Endothelial cell of umbilical vein (primary cell): ENCODE data around the gene COL7A1. TPM values are rescaled to one million over a fixed set of nuclear protein-coding genes. Genes with fewer than 3 reads are reported as not detected.

Experiments used
- BruUV-seq: library from RNA; stranded (reverse); fragments of 400-500 nt; replicated peaks from 2 replicates; lab custom pipeline; 2021; lab: Mats Ljungman, UMichigan
- CTCF ChIA-PET: fragments of 300-600, 350-600 bp; sonication (Branson Sonifier 250); formaldehyde crosslinking; loops from one replicate; lab custom pipeline; 2021; ENCODE audit warnings: antibody characterized with exemption, inconsistent platforms; lab: Charles Lee
- POLR2A ChIA-PET: fragments of 300-600, 350-600 bp; sonication (Branson Sonifier 250); formaldehyde crosslinking; loops from one replicate; lab custom pipeline; 2021; ENCODE audit warnings: antibody characterized with exemption, inconsistent platforms; lab: Charles Lee
- DNase-seq: peaks from one replicate; pipeline ENCODE4 v3.0.0-alpha.2; 2011; ENCODE audit warnings: low read depth, low spot score
- FAIRE-seq: peaks from 2 replicates; lab custom pipeline; 2011; peaks lifted over from hg19 to GRCh38; lab: Jason Lieb, UNC
- H2AFZ ChIP-seq: 2 replicates; pipeline ENCODE4 v1.6.0; 2012; ENCODE audit warnings: low read depth, low read length, control low read depth, inconsistent platforms
- H3K27ac ChIP-seq: 2 replicates; pipeline ENCODE4 v1.5.1; 2011; ENCODE audit warnings: low read depth, mild to moderate bottlenecking, control low read depth, low read length, moderate library complexity; ENCODE audit not compliant: insufficient read depth
- H3K27me3 ChIP-seq, 2 experiments: 2 replicates each; pipeline versions ENCODE4 v1.6.0 to v1.6.1; 2011; ENCODE audit warnings: low read length in 2 of 2, mixed read lengths in 1 of 2; ENCODE audit not compliant: control insufficient read depth in 2 of 2, insufficient read depth in 2 of 2
- H3K36me3 ChIP-seq, 2 experiments: 2 replicates in 1 of 2; 3 replicates in 1 of 2; pipeline ENCODE4 v1.5.1; 2011; ENCODE audit warnings: low read length in 2 of 2, mild to moderate bottlenecking in 1 of 2, moderate library complexity in 1 of 2; ENCODE audit not compliant: control insufficient read depth in 2 of 2, insufficient read depth in 2 of 2; ENCODE audit errors: extremely low read depth in 1 of 2
- H3K4me1 ChIP-seq: 3 replicates; pipeline ENCODE4 v1.5.1; 2011; ENCODE audit warnings: mild to moderate bottlenecking, low read length; ENCODE audit not compliant: control insufficient read depth, insufficient read depth; ENCODE audit errors: extremely low read depth
- H3K4me2 ChIP-seq: 2 replicates; pipeline ENCODE4 v1.6.1; 2011; ENCODE audit warnings: low read length, control low read depth, mixed read lengths; ENCODE audit not compliant: insufficient read depth
- H3K4me3 ChIP-seq, 3 experiments: fragments of 200-600 bp in 1 of 3; sonication (generic), shearing (Covaris generic) in 1 of 3; replicated peaks in 1 of 3; 2 replicates each; pipeline ENCODE4 v1.5.1; 2011 to 2016; ENCODE audit warnings: control low read depth in 3 of 3, low read length in 3 of 3, mild to moderate bottlenecking in 2 of 3, inconsistent platforms in 1 of 3, low read depth in 1 of 3, moderate library complexity in 1 of 3; ENCODE audit not compliant: insufficient read depth in 1 of 3
- H3K79me2 ChIP-seq: 2 replicates; pipeline ENCODE4 v1.6.0; 2012; ENCODE audit warnings: low read length, inconsistent platforms; ENCODE audit not compliant: control insufficient read depth, insufficient read depth
- H3K9ac ChIP-seq: replicated peaks from 2 replicates; pipeline ENCODE3; 2011; ENCODE audit warnings: low read length, control low read depth; ENCODE audit not compliant: insufficient read depth; ENCODE audit errors: extremely low read depth
- H3K9me1 ChIP-seq: replicated peaks from 3 replicates; pipeline ENCODE4 v1.6.0; 2011; ENCODE audit warnings: mild to moderate bottlenecking, low read length; ENCODE audit not compliant: control insufficient read depth, insufficient read depth; ENCODE audit errors: extremely low read depth
- H3K9me3 ChIP-seq: replicated peaks from 2 replicates; pipeline ENCODE4 v1.5.1; 2012; ENCODE audit warnings: low read length, inconsistent platforms; ENCODE audit not compliant: control insufficient read depth, insufficient read depth
- H4K20me1 ChIP-seq: replicated peaks from 2 replicates; pipeline ENCODE3; 2011; ENCODE audit warnings: mild to moderate bottlenecking, low read length; ENCODE audit not compliant: control insufficient read depth, insufficient read depth; ENCODE audit errors: extremely low read depth
- CTCF ChIP-seq, 2 donors: IDR thresholded peaks; 1 replicate in 1 of 2; 2 replicates in 1 of 2; pipeline ENCODE4 v1.5.1; 2011; ENCODE audit warnings: low read length in 2 of 2, mild to moderate bottlenecking in 2 of 2, moderate library complexity in 2 of 2, control low read depth in 1 of 2, inconsistent platforms in 1 of 2, low read depth in 1 of 2; ENCODE audit not compliant: insufficient read depth in 1 of 2; ENCODE audit errors: extremely low read depth in 1 of 2
- EZH2 ChIP-seq: IDR thresholded peaks from 2 replicates; pipeline ENCODE4 v1.6.1; 2012; ENCODE audit warnings: borderline replicate concordance, low read depth, mild to moderate bottlenecking, moderate library complexity, low read length, inconsistent platforms; ENCODE audit not compliant: severe bottlenecking
- FOS ChIP-seq: IDR thresholded peaks from 2 replicates; pipeline ENCODE4 v1.6.1; 2011; ENCODE audit warnings: mild to moderate bottlenecking, low read length, moderate library complexity, borderline replicate concordance; ENCODE audit not compliant: insufficient read depth
- GATA2 ChIP-seq: IDR thresholded peaks from 2 replicates; pipeline ENCODE4 v1.7.0; 2011; ENCODE audit warnings: low read depth, mild to moderate bottlenecking, moderate library complexity, mixed read lengths, low read length; ENCODE audit not compliant: insufficient read length, insufficient read depth
- JUN ChIP-seq: IDR thresholded peaks from 2 replicates; pipeline ENCODE4 v1.6.1; 2011; ENCODE audit warnings: borderline replicate concordance, low read depth; ENCODE audit not compliant: insufficient read length, insufficient read depth
- MYC ChIP-seq: IDR thresholded peaks from one replicate; pipeline ENCODE4 v1.6.1; 2011; ENCODE audit warnings: mild to moderate bottlenecking, low read depth, low read length
- POLR2A ChIP-seq: IDR thresholded peaks from 2 replicates; pipeline ENCODE4 v1.6.1; 2012; ENCODE audit warnings: low read depth, mild to moderate bottlenecking, control low read depth, low read length
- POLR2AphosphoS5 ChIP-seq: IDR thresholded peaks from 2 replicates; pipeline ENCODE4 v1.6.1; 2012; ENCODE audit warnings: low read depth, mild to moderate bottlenecking, control low read depth, low read length, moderate library complexity; ENCODE audit not compliant: insufficient read depth
- dilution Hi-C: fragments of 300-500 bp; cut with MboI; formaldehyde crosslinking; loops from one replicate; pipeline ENCODE4 v1.15.0; 2019; ENCODE audit warnings: low sequenced_read_pairs; ENCODE audit not compliant: extremely low pct_ligation_motif_present
- intact Hi-C: fragments of 100-400 bp; cut with micrococcal nuclease; formaldehyde crosslinking; loops from one replicate; pipeline ENCODE4 v1.10.0; 2022
- polyA plus RNA-seq, 4 experiments: library from polyadenylated mRNA; depleted of rRNA in 3 of 4; stranded (reverse) in 3 of 4; unstranded in 1 of 4; fragments of >200 nt; gene quantifications; 2 replicates each; pipeline versions ENCODE4 v1.2.1 to v1.2.3, GENCODE V29; 2011 to 2012; ENCODE audit warnings: missing spikeins in 1 of 4
- total RNA-seq: library from RNA; stranded (reverse); gene quantifications from 2 replicates; pipeline ENCODE4 v1.2.3, GENCODE V29; 2021
- TF ChIP-seq, protein P1 (sequence below): IDR thresholded peaks from 2 replicates; pipeline ENCODE4 v1.6.1; 2011; ENCODE audit not compliant: insufficient read depth, insufficient read length

Gene COL7A1
- total and polyA plus RNA-seq, 2 donors (not counting 3 experiments of a cell fraction or from before 2014, with no cell fraction given), result 0.55 to 1.9 TPM

DNA sequence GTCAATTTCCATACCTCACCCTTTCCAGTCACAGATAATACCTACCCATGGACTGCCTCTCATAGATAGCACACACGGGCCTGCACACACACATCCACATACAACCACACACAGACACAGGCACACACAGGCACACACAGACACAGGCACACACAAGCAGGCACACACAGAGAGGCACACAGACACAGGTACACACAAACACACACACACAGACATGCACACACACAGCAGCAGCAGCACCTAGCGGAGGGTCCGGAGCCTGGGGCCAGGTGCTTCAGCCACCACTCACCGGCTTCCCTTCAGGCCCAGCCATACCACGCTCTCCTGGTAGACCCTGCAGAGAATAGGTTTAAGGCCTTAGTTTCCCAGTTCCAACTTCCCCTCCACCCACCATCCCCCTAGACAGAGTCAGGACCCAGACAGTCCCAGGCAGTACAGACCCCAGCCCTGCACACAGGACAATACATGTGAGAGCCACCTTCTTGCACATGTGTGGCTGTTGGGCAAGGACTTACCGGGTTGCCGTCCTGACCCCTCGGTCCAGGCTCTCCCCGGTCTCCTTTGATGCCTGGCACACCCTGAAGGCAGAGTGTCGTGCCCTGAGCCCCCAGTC is 21.1 kb downstream of the COL7A1 start:
- Histone ChIP-seq H3K9ac (no peak overlapping the region), H3K9me1 (no peaks in the 10 kb centered on the region), H3K79me2 (no peaks in the 10 kb centered on the region), H4K20me1 (no peaks in the 10 kb centered on the region), H3K36me3 (no peaks in the 10 kb centered on the region), H3K4me1 (no peaks in the 10 kb centered on the region), H3K27ac (no peak overlapping the region), H2AFZ (no peak overlapping the region), H3K9me3 (no peaks in the 10 kb centered on the region), H3K4me2 (no peak overlapping the region), H3K4me3 (no peak overlapping the region), H3K27me3 (no peaks in the 10 kb centered on the region)
- FAIRE-seq (no peak), DNase-seq (no peak)
- BruUV-seq, result no TSS peak
- TF ChIP-seq EZH2 (no peak), CTCF (IDR thresholded peaks at IDR 0.05; ENCODE audit: extremely low read depth in 1 of 2, insufficient read depth in 1 of 2, low read depth in 1 of 2, low read length in 2 of 2) (no peak), POLR2AphosphoS5 (no peak), JUN (no peak), GATA2 (no peak), MYC (no peak), FOS (no peak), POLR2A (no peak)
- TF ChIP-seq, protein P1, sequence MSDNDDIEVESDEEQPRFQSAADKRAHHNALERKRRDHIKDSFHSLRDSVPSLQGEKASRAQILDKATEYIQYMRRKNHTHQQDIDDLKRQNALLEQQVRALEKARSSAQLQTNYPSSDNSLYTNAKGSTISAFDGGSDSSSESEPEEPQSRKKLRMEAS, result no peak
- CTCF ChIA-PET, result no interaction called here
- intact Hi-C loops, result no loop called here
- dilution Hi-C loops, result no loop called here
- POLR2A ChIA-PET, result no interaction called here
